Epithelial cell of proximal tubule (primary cell): ENCODE results near the gene SYT11. TPM values are rescaled to one million over a fixed set of nuclear protein-coding genes. Genes with fewer than 3 reads are reported as not detected.

Source experiments
- DNase-seq: peaks from one replicate; pipeline ENCODE4 v3.0.0-alpha.2; 2011; ENCODE audit warnings: low read depth
- H3K4me3 ChIP-seq: 2 replicates; pipeline ENCODE4 v1.5.1; 2011; ENCODE audit warnings: low read depth, mild to moderate bottlenecking, low read length
- total RNA-seq: library from RNA; depleted of rRNA; stranded (reverse); fragments of >200 nt; gene quantifications from 2 replicates; pipeline ENCODE4 v1.2.3, GENCODE V29; 2015
- TF ChIP-seq, protein P1 (sequence below): conservative IDR thresholded peaks from 2 replicates; pipeline ENCODE4 v1.5.1; 2012; ENCODE audit warnings: low read depth, mild to moderate bottlenecking, low read length

Gene SYT11
- total RNA-seq, 1 donor from 2014 or later = 15.4 TPM

DNA sequence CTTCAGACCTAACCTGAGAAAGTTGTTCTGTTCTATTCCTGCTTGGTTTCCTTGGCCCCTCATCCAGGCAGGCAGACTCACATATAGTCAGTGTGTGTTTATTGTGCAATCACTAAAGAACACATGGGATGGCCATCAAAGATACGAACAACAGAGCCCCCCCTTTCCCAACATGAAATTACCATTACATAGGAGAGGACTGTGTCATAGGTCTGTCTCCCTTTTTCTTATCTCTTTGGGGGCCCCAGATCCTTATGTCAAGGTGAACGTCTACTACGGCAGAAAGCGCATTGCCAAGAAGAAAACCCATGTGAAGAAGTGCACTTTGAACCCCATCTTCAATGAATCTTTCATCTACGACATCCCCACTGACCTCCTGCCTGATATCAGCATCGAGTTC is 21.6 kb downstream of the SYT11 start:
- H3K4me3 ChIP-seq = no peak overlapping the region
- TF ChIP-seq, protein P1, sequence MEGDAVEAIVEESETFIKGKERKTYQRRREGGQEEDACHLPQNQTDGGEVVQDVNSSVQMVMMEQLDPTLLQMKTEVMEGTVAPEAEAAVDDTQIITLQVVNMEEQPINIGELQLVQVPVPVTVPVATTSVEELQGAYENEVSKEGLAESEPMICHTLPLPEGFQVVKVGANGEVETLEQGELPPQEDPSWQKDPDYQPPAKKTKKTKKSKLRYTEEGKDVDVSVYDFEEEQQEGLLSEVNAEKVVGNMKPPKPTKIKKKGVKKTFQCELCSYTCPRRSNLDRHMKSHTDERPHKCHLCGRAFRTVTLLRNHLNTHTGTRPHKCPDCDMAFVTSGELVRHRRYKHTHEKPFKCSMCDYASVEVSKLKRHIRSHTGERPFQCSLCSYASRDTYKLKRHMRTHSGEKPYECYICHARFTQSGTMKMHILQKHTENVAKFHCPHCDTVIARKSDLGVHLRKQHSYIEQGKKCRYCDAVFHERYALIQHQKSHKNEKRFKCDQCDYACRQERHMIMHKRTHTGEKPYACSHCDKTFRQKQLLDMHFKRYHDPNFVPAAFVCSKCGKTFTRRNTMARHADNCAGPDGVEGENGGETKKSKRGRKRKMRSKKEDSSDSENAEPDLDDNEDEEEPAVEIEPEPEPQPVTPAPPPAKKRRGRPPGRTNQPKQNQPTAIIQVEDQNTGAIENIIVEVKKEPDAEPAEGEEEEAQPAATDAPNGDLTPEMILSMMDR = no peak
- no peak for DNase-seq

DNA sequence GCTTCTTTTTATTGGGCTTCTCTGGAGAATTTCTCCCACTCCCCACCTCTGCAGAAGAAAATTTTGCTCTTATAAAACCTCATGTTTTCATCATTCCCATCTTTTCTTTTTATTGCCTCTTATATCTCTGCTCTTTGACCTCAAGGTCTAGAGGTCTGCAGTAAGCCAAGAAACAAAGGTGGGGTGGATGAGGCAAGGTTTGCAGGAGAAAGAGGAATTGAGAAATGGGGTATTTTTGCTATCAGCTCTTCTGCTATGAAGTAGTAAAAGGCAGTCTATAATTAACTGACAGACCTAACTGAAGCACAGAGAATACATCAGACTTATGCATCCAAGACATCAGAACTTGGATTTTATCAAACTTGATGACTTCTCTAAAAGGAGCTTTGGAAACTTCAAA is 22.9 kb downstream of the SYT11 start:
- TF ChIP-seq, protein P1 = no peak
- no peak for DNase-seq
- H3K4me3 ChIP-seq = no peak overlapping the region

DNA sequence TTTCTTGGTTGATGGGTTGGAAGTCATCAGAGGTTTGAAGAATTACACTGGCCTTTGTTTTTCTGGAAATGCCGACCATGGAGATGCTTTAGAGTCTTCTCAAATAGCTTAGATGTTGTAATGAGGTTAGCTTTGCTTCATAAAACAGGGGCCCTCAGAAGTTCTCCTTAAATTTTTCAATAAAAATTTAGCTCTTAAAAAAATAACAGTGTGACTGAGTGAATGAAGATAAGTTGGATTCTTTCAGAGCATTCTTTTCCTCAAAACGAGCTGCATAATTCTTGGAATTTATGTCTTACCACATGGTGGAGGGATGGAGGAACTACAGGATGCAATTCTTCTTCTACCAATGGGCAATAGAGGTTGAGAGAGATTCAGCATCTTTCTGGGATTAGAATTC is 23.4 kb downstream of the SYT11 start:
- no peak overlapping the region for H3K4me3 ChIP-seq
- no peak for DNase-seq
- TF ChIP-seq, protein P1 = no peak

DNA sequence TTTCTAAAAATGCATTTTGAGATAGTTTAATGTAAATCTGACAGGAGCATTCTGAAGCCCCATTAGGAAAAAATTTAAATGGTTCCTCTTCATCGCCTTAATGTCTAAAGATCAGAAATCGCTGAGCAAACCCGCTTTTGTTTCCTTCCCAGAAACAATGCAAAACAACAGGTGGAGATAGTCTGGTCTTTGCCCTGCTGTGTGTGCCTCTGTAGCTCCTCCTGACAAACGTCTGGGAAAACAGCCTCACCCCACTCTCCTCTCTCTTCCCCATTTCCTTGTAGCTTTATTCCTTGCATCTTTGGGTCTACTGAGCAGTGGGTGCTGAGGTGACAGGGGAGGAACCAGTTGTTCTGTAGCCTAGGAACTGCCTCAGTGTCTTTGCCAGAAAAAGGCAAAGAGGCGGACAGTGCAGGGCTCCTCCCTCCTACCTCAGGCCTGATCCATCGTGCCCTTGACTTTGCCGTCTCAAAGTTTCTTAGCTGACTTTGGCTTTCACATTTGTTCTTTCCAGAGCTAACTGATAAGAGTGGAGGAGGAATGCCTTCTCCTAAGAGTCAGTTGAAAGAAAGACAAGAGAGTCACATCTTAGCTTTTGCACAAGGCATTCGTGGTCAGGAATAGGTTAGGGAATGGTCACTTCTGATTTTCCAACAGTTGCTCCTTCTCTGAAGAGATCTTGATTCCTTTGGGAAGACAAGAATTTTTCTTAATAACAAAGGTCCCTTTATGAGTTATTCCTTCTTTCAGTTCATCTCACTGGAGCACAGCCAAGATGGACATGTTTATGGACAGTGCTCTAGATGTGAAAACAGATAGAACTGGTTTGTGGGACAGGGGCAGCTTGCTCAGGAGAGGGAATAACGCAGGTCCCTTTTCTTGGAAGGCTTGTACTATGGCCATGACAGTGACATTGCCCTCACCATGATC is 24.9 kb downstream of the SYT11 start:
- TF ChIP-seq, protein P1 = no peak
- no peak for DNase-seq
- H3K4me3 ChIP-seq = no peak overlapping the region

DNA sequence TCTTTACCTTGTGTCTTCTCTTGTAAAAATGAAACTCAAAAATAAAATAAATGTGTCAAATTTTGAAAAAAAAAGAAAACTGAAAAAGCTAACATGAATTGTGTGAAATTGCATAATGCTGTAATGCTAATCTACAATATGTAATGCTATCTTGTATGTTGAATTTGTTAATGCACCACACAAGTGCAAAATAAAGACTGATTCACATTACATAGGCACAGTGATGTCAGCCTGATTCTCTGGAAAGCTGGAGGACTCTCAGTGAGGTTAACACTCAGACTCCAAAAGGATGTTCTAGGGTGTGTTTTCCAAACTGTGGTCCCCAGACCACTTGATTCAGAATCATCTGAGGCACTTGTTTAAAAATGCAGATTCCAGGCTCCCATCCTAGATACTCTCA is 25.6 kb downstream of the SYT11 start:
- TF ChIP-seq, protein P1 = no peak
- no peak for DNase-seq
- no peak overlapping the region for H3K4me3 ChIP-seq

DNA sequence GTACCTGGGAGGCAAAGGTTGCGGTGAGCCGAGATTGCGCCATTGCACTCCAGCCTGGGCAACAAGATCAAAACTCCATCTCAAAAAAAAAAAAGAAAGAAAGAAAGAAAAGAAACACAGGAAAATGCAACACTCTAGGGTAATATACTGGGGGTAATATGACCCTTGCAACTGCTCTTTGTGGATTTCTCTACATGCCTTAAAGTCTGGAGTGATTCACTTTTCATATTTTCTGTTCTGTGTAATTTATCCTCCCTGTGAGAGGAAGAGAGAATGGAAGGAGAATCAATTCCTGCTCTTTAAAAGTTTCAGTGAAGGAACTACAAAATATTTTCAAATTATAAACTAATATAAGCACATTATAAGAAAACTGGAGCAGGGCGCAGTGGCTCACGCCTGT is 29.1 kb downstream of the SYT11 start:
- H3K4me3 ChIP-seq = no peak overlapping the region
- TF ChIP-seq, protein P1 = no peak
- no peak for DNase-seq

DNA sequence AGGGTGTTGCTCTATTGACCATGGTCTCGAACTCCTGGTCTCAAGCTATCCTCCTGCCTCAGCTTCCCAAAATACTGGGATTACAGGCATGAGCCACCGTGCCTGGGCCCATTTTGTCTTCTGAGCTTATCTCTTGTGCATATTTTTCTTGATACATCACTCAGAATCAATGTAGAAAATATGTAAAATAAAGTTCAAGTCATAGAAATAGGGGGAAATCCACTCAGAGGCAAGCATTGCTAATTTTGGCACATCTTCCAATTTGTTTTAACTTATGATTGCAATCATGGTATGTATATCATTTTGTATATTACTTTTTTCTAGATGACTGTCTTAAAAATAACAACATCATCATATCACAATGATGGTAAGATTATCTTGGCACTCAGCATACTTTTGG is 30.2 kb downstream of the SYT11 start:
- no peak overlapping the region for H3K4me3 ChIP-seq
- TF ChIP-seq, protein P1 = no peak
- no peak for DNase-seq
